Activated B cell treated with CpG ODN at 0.5 μM for 24 hours (primary cell): ENCODE results near the gene RRBP1. TPM values are rescaled to one million over a fixed set of nuclear protein-coding genes. Genes with fewer than 3 reads are reported as not detected.

ENCODE experiments used
- ATAC-seq: fragments of 200-7000 bp; cut with Tn5 transposase; one replicate; pipeline ENCODE4 v1.10.0; 2021; ENCODE audit warnings: low read depth, mild to moderate bottlenecking, moderate library complexity
- CTCF ChIA-PET: fragments of 350-600 bp; sonication (Branson Sonifier 250); formaldehyde crosslinking; loops from one replicate; lab custom pipeline; 2021; ENCODE audit warnings: antibody characterized with exemption; lab: Charles Lee
- POLR2A ChIA-PET: fragments of 350-600 bp; sonication (Branson Sonifier 250); formaldehyde crosslinking; loops from one replicate; lab custom pipeline; 2021; ENCODE audit warnings: antibody characterized with exemption; lab: Charles Lee
- DNase-seq: peaks from one replicate; pipeline ENCODE4 v3.0.0; 2022
- H3K27ac Mint-ChIP-seq: one replicate; pipeline ENCODE4 v1.8.0; 2020; ENCODE audit warnings: mixed read lengths
- H3K27me3 Mint-ChIP-seq: one replicate; pipeline ENCODE4 v1.8.0; 2021; ENCODE audit warnings: mixed read lengths
- H3K36me3 Mint-ChIP-seq: one replicate; pipeline ENCODE4 v1.8.0; 2021; ENCODE audit warnings: low read depth, mixed read lengths
- H3K4me1 Mint-ChIP-seq: one replicate; pipeline ENCODE4 v1.8.0; 2021; ENCODE audit warnings: mixed read lengths
- H3K4me3 Mint-ChIP-seq: one replicate; pipeline ENCODE4 v1.8.0; 2020; ENCODE audit warnings: mild to moderate bottlenecking, mixed read lengths
- H3K9me3 Mint-ChIP-seq: one replicate; pipeline ENCODE4 v1.8.0; 2020; ENCODE audit warnings: mixed read lengths
- intact Hi-C: fragments of 100-400 bp; cut with micrococcal nuclease; formaldehyde crosslinking; loops from one replicate; pipeline ENCODE4 v1.15.1; 2024
- total RNA-seq: library from RNA; stranded (reverse); gene quantifications from 2 replicates; pipeline ENCODE4 v1.2.3, GENCODE V29; 2022
- TF ChIP-seq, protein P1 (sequence below): fragments of 200-600 bp; IDR thresholded peaks from one replicate; pipeline ENCODE4 v1.8.0; 2022; ENCODE audit warnings: antibody characterized with exemption, mild to moderate bottlenecking

The RRBP1 gene
- total RNA-seq, 1 donor from 2014 or later: 22.0 TPM

DNA sequence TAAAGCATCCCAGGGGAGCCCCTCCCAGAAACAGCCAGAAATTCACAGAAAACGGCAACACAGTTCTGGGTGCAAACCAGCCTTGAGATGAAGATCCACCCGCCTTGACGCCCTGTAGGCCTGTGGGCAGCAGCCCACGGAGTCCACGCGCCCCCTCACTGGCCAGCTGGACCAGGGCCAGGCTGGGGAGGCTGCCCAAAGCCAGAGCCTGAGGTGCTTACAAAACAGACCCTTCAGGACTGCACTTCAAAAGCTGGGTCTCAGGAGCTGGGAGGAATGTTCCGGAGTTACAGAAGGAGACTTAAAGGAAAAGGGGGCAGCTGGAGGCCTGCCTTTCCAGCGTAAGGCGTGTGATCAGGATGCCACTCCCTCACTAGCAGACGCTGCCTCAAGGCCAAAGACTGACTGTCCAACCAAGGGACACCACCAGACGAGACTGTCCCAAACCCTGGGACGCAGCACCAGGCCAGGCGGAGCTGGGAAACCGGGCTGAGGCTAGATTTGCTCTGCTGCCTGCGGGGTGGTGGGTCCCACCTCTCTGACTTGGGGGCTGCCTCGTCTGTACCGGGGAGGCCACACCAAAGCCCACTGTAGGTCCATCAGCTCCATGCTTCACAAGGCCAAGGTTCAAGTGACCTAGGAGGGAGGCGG is 48.1 kb downstream of the RRBP1 start:
- intact Hi-C loops: no loop called here
- Mint-ChIP-seq H3K36me3 (peaks cover 32% of the 10 kb centered on the region), H3K27me3 (no peaks in the 10 kb centered on the region), H3K9me3 (no peaks in the 10 kb centered on the region), H3K27ac (no peak overlapping the region), H3K4me1 (peaks cover 12% of the 10 kb centered on the region), H3K4me3 (no peak overlapping the region)
- no peak for DNase-seq
- no peak for ATAC-seq
- ChIA-PET POLR2A (no interaction called here), CTCF (no interaction called here)
- TF ChIP-seq, protein P1, sequence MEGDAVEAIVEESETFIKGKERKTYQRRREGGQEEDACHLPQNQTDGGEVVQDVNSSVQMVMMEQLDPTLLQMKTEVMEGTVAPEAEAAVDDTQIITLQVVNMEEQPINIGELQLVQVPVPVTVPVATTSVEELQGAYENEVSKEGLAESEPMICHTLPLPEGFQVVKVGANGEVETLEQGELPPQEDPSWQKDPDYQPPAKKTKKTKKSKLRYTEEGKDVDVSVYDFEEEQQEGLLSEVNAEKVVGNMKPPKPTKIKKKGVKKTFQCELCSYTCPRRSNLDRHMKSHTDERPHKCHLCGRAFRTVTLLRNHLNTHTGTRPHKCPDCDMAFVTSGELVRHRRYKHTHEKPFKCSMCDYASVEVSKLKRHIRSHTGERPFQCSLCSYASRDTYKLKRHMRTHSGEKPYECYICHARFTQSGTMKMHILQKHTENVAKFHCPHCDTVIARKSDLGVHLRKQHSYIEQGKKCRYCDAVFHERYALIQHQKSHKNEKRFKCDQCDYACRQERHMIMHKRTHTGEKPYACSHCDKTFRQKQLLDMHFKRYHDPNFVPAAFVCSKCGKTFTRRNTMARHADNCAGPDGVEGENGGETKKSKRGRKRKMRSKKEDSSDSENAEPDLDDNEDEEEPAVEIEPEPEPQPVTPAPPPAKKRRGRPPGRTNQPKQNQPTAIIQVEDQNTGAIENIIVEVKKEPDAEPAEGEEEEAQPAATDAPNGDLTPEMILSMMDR: no peak

DNA sequence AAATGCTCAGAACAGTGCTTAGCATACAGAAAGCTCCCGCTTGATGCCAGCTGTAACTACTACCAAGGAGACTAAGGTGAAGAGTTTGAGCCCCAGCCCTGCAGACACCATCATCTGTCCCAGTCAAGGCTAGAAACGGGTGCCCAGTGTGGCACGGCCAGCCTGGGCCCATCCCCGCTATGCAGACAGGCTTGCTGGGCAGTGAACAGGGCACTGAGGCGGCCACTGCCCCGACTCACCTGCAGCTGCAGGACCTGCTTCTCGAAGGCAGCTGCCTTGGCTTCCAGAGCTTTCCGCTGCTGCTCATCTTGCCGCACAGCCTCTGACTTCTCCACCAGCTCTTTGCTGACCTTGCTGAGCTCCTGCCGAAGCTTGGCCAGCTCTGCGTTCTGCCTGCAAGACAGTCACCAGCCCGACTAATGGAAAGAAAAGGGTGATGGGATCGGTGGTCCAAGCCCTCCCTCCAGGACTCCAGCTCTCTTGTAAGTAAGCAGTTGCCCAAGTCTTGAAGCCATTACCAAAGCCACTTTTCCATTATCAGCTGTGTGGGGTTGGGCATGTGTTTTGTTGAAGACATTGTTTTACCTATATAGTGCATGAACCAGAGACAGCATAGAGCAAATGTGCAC is 48.7 kb downstream of the RRBP1 start:
- ATAC-seq (no peak), DNase-seq (no peak)
- no peaks in the 10 kb centered on the region for H3K27me3 Mint-ChIP-seq
- H3K9me3 Mint-ChIP-seq: no peaks in the 10 kb centered on the region
- POLR2A ChIA-PET: no interaction called here
- no peak overlapping the region for H3K27ac Mint-ChIP-seq
- peaks cover 12% of the 10 kb centered on the region for H3K4me1 Mint-ChIP-seq
- TF ChIP-seq, protein P1: no peak
- intact Hi-C loops: no loop called here
- CTCF ChIA-PET: no interaction called here
- no peak overlapping the region for H3K4me3 Mint-ChIP-seq
- H3K36me3 Mint-ChIP-seq: peaks cover 36% of the 10 kb centered on the region

DNA sequence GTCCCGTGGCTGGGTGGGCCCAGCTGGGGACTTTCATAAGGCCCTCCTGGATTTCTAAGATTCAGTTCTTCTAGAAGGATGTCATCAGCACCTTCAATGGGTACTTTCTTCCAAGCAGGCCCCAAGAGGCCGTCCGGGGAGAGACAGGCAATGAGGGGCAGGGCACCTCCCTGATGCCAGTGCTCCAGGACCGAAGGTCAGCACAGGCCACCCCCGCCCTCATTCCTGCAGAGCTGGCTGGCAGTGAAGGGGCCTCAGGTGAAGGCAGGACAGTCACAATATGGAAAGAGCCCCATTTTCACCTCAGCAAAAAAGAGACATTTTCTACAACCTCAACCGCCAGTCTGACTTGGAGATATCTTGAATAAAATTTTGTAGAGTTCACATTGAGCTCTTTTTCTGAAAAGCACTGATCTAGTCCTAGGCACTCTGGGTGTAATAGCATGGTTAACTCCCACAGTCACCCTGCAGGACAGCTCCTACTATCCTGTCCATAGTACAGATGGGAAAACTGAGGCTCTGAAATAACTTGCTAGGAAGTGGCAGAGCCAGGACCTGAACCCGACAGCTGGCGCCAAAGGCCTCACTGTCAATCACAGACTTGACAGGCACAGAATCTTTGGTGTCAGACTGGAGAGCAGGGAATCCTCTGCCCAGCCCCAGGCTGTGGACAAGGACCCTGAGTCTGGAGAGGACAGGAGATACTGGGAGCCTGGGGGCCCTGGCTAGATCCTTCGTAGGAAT is 50.3 kb downstream of the RRBP1 start:
- CTCF ChIA-PET: interaction anchor here (1.0 kb wide), 1 partner anchor 17 kb away, joined by 3 read pairs; no protein-coding TSS in a partner anchor
- no peaks in the 10 kb centered on the region for H3K9me3 Mint-ChIP-seq
- no peak overlapping the region for H3K4me3 Mint-ChIP-seq
- DNase-seq (no peak), ATAC-seq (no peak)
- intact Hi-C loops: no loop called here
- H3K27ac Mint-ChIP-seq: no peak overlapping the region
- H3K36me3 Mint-ChIP-seq: peaks cover 48% of the 10 kb centered on the region
- TF ChIP-seq, protein P1: no peak
- POLR2A ChIA-PET: no interaction called here
- peaks cover 12% of the 10 kb centered on the region for H3K4me1 Mint-ChIP-seq
- H3K27me3 Mint-ChIP-seq: no peaks in the 10 kb centered on the region

DNA sequence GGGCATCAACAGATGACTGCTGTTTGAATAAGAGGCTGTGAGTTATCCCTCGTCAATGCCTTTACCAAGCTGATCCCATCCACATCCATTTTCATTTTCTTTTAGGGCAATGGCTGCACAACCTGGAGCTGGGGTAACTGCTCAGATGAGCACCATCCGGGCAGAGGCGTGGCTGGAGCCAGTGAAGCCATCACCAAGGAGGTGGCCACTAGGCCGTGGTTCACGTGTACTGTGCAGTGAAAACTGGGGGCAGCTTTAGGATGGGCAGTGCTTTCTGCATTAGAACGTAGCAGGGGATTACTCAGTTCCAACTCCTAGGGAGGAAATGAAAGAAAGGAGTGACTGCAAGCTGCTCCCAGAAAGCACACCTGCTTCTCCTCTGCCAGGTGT is 51.2 kb downstream of the RRBP1 start:
- no peaks in the 10 kb centered on the region for H3K9me3 Mint-ChIP-seq
- POLR2A ChIA-PET: no interaction called here
- no peak overlapping the region for H3K4me3 Mint-ChIP-seq
- H3K27me3 Mint-ChIP-seq: no peaks in the 10 kb centered on the region
- CTCF ChIA-PET: no interaction called here
- TF ChIP-seq, protein P1: no peak
- DNase-seq: no peak
- intact Hi-C loops: no loop called here
- H3K27ac Mint-ChIP-seq: no peak overlapping the region
- peaks cover 51% of the 10 kb centered on the region for H3K36me3 Mint-ChIP-seq
- ATAC-seq: no peak
- H3K4me1 Mint-ChIP-seq: peaks cover 10% of the 10 kb centered on the region

DNA sequence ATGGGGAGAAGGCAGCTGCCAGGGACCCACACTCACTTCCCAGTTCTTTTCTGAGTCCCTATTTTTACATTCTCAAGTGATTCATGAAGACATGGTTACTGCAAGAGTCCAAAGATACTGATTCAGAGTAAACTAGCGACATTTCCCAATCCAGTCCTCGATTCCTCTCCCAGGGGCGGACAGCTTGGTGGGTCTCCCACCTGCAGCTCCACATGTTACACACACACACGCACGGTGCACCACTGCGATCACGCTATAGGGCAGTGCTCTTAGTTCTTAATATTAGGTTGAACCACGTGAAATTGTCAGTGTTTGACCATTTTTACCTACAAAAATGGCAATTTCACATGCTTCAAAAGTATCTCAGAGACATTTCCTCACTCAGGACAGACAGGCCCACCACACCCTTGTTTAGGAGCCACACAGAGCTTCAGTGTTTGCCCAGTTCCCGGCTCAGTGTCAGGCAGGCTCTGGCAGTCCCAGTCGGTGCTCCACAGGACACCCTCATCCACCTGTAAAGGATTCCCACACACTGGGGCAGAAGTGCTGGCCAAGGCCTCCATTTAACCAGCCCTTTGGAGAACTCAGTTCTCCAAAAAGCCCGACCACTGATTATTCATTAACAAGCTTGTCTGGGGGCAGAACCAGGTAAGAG is 51.8 kb downstream of the RRBP1 start:
- Mint-ChIP-seq H3K27me3 (no peaks in the 10 kb centered on the region), H3K27ac (no peak overlapping the region), H3K4me1 (peaks cover 6% of the 10 kb centered on the region), H3K4me3 (no peak overlapping the region), H3K36me3 (peaks cover 49% of the 10 kb centered on the region), H3K9me3 (no peaks in the 10 kb centered on the region)
- TF ChIP-seq, protein P1: no peak
- DNase-seq: no peak
- ATAC-seq: no peak
- ChIA-PET POLR2A (no interaction called here), CTCF (no interaction called here)
- intact Hi-C loops: no loop called here
